Islet of Langerhans (tissue), 1 donor: Measurements from ENCODE around the gene THYN1.
"Not testable (repeated sequence)": the region's sequence is repeated elsewhere in the genome, so short reads cannot be mapped to it uniquely, and the experiment has no call there.

Experiments used
- FAIRE-seq: peaks from one replicate; lab custom pipeline; 2011; peaks lifted over from hg19 to GRCh38; lab: Jason Lieb, UNC

Gene THYN1

GRCh38 chr11:134253188-134253993, at the start of gene THYN1, which contains the start of gene ACAD8:
Gene THYN1 (minus strand): TSS chr11:134253352. CDS start chr11:134252882, 470 bp downstream.
Gene ACAD8 (plus strand): TSS chr11:134253568. CDS start chr11:134253601, 33 bp downstream.
- no peak for FAIRE-seq

GRCh38 chr11:134294664-134295063, 41.5 kb upstream of the THYN1 start:
- FAIRE-seq, result no peak

GRCh38 chr11:134293119-134294113, 40.3 kb upstream of the THYN1 start:
- no peak for FAIRE-seq

- no peak for FAIRE-seq
Measured at GRCh38 chr11:134292661-134293060, 39.5 kb upstream of the THYN1 start.

- no peak for FAIRE-seq
Measured at GRCh38 chr11:134291196-134291595, 38.0 kb upstream of the THYN1 start.

GRCh38 chr11:134290646-134291045, 37.5 kb upstream of the THYN1 start:
- no peak for FAIRE-seq

GRCh38 chr11:134289789-134290188, 36.6 kb upstream of the THYN1 start:
- no peak for FAIRE-seq

- no peak for FAIRE-seq
Measured at GRCh38 chr11:134289167-134289566, 36.0 kb upstream of the THYN1 start.

- FAIRE-seq, result no peak
Measured at GRCh38 chr11:134288486-134288885, 35.3 kb upstream of the THYN1 start.

GRCh38 chr11:134287561-134287960, 34.4 kb upstream of the THYN1 start:
- FAIRE-seq, result no peak

GRCh38 chr11:134284349-134284748, 31.2 kb upstream of the THYN1 start:
- FAIRE-seq, result not testable (repeated sequence)

GRCh38 chr11:134283461-134284230, 30.5 kb upstream of the THYN1 start:
- no peak for FAIRE-seq

- no peak for FAIRE-seq
Measured at GRCh38 chr11:134282121-134283045, 29.2 kb upstream of the THYN1 start.

GRCh38 chr11:134281635-134282034, 28.5 kb upstream of the THYN1 start:
- FAIRE-seq, result not testable (repeated sequence)

- no peak for FAIRE-seq
Measured at GRCh38 chr11:134278356-134278755, 25.2 kb upstream of the THYN1 start.

- no peak for FAIRE-seq
Measured at GRCh38 chr11:134277183-134278001, 24.2 kb upstream of the THYN1 start.

GRCh38 chr11:134276396-134277182, 23.4 kb upstream of the THYN1 start:
- no peak for FAIRE-seq

GRCh38 chr11:134275534-134276395, 22.6 kb upstream of the THYN1 start, which contains the start of gene GLB1L3:
Gene GLB1L3 (plus strand): TSS chr11:134276379. CDS start chr11:134276741, 362 bp downstream.
- no peak for FAIRE-seq
